Measurements from ENCODE around the gene CCDC112.
"Not testable (repeated sequence)": the region's sequence is repeated elsewhere in the genome, so short reads cannot be mapped to it uniquely, and the experiment has no call there.

Gene CCDC112

DNA sequence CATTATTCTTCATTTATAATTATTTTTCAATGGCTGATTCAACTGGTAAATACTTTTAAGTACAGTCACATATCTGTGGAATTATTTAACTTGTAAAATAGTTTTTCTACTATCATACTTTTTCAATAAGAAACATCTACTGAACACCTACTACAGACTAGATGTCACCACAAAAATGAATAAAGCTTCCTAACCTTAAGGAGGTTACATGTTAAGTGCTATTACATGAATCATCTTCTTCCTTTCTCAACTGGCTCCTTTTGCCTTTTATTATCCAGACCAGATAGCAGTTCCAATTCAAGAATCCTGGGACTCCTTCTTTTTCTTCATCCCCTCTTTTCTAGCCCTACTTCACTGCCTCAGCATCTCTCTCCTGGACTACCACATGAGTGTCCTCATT lies 38.5 kb downstream of the CCDC112 start:
- no peak overlapping the region for H3K9ac ChIP-seq (ENCODE audit: low read length)
- H3K27ac ChIP-seq (ENCODE audit: low read length) = no peak overlapping the region
- H3K4me1 ChIP-seq (ENCODE audit: control insufficient read depth, low read depth, low read length) = peaks cover 6% of the 10 kb centered on the region
- H3K27me3 ChIP-seq (ENCODE audit: control insufficient read depth, insufficient read depth, low read length) = no peaks in the 10 kb centered on the region
- H3K4me3 ChIP-seq (ENCODE audit: low read length) = no peak overlapping the region
- H3K36me3 ChIP-seq (ENCODE audit: control insufficient read depth, low read depth, low read length) = no peaks in the 10 kb centered on the region
- no peaks in the 10 kb centered on the region for H3K9me3 ChIP-seq (ENCODE audit: control insufficient read depth, low read depth, low read length)

DNA sequence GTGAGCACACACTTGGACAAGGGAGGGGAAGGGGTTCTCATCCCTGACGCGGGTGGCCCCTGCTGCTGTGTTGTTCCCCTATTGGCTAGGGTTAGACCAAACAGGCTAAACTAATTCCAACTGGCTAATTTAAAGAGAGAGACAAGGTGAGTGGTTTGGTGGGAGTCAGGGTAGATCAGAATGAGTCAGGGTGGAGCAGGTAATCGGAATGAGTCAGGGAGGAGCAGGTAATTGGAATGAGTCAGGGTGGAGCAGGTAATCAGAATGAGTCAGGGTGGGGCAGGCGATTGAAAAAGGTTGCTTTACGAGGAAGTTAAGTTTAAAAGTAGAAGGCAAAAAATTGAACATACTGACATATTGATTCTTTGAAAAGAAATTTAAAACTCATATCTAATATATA lies 47.1 kb downstream of the CCDC112 start:
- not testable (repeated sequence) for H3K27ac ChIP-seq (ENCODE audit: low read length); H3K9ac ChIP-seq (ENCODE audit: low read length); H3K4me3 ChIP-seq (ENCODE audit: low read length); H3K9me3 ChIP-seq (ENCODE audit: control insufficient read depth, low read depth, low read length); H3K36me3 ChIP-seq (ENCODE audit: control insufficient read depth, low read depth, low read length); H3K4me1 ChIP-seq (ENCODE audit: control insufficient read depth, low read depth, low read length); H3K27me3 ChIP-seq (ENCODE audit: control insufficient read depth, insufficient read depth, low read length)

DNA sequence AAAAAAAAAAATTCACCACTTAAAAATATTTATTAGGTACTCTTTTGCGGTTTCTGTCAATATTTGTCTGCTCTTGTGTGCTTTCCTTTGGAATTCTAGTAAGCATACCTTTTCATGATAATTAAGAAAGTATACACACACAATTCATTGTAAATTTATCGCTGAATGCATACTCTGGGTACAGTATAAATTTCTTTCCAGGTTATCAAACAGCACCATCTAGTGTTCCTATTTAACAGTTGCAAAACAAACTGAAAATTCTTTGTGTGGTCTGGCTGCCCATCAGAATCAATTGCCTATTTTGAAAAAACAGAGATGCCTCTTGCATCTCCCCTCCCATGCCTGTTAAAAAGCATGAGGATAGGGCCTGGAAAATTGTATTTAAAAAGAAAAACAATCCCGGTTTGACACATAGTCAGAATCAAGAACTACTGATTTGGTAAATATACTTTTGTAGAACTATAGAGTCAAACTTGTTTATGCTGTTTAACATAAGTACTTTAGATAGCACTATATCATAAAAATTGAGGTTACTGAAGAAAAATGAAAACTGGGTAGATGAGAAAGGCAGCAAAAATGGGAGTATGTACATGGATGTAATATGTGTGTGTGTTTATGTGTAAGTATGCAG lies 50.0 kb downstream of the CCDC112 start:
- no peak overlapping the region for H3K27ac ChIP-seq (ENCODE audit: low read length)
- peaks cover 4% of the 10 kb centered on the region for H3K36me3 ChIP-seq (ENCODE audit: control insufficient read depth, low read depth, low read length)
- H3K4me3 ChIP-seq (ENCODE audit: low read length) = no peak overlapping the region
- H3K27me3 ChIP-seq (ENCODE audit: control insufficient read depth, insufficient read depth, low read length) = no peaks in the 10 kb centered on the region
- no peak overlapping the region for H3K9ac ChIP-seq (ENCODE audit: low read length)
- no peaks in the 10 kb centered on the region for H3K4me1 ChIP-seq (ENCODE audit: control insufficient read depth, low read depth, low read length)
- H3K9me3 ChIP-seq (ENCODE audit: control insufficient read depth, low read depth, low read length) = no peaks in the 10 kb centered on the region

DNA sequence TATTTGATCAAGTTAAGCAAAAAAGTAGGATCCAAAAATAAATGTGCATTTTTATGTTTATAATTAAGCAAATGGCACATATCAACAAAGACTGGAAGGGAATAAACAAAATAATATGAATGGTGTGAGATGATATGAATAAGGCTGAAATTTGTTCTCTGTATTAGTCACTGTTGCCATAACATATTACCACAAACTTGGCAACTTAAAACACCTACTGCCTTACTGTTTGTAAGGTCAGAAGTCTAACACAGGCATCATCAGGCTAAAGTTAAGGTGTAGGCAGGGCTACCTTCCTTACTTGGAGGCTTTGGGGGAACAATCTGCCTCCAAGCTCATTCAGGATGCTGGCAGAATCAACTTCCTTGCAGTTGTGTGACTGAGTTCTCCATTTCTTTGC lies 53.0 kb downstream of the CCDC112 start:
- Histone ChIP-seq H3K27ac (ENCODE audit: low read length) (no peak overlapping the region), H3K9ac (ENCODE audit: low read length) (no peak overlapping the region), H3K4me1 (ENCODE audit: control insufficient read depth, low read depth, low read length) (no peaks in the 10 kb centered on the region), H3K4me3 (ENCODE audit: low read length) (no peak overlapping the region), H3K27me3 (ENCODE audit: control insufficient read depth, insufficient read depth, low read length) (no peaks in the 10 kb centered on the region), H3K9me3 (ENCODE audit: control insufficient read depth, low read depth, low read length) (no peaks in the 10 kb centered on the region), H3K36me3 (ENCODE audit: control insufficient read depth, low read depth, low read length) (peaks cover 20% of the 10 kb centered on the region)

DNA sequence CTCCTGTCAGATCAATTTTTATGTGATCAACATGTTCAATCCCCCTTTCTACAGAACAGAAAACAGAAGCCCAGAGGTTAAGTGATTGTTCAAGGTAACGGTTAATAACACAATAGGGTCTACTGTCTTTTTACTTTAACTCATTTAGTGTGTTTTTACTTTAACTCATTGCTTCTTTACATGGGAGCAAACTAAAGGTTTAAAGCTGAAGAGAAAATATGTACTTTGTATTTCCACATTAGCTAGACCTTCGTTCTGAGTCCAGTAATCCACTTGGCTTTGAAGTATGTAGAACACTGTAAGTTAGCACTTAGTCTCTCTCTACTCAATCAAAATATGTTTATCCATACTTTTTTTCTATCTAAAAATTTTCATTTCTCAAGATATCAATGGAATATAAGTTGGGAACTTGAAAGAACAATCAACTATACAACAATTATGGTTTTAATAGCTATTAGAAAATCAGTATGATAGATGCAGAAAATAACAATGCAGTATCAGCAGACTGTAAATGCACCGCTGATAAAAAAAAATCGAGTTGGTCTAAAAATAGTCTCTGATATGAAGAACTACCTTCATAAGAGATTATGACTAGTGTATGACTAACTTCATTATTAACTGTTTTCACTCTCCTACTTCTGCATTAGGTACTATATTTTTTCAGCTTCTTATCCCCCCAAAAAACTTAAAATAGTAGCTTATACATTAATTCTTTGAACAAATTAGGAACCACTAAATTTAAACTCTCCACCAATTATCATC lies 54.4 kb downstream of the CCDC112 start:
- Histone ChIP-seq H3K4me3 (ENCODE audit: low read length) (no peak overlapping the region), H3K9ac (ENCODE audit: low read length) (no peak overlapping the region), H3K4me1 (ENCODE audit: control insufficient read depth, low read depth, low read length) (no peaks in the 10 kb centered on the region), H3K36me3 (ENCODE audit: control insufficient read depth, low read depth, low read length) (peaks cover 20% of the 10 kb centered on the region), H3K27me3 (ENCODE audit: control insufficient read depth, insufficient read depth, low read length) (no peaks in the 10 kb centered on the region), H3K27ac (ENCODE audit: low read length) (no peak overlapping the region), H3K9me3 (ENCODE audit: control insufficient read depth, low read depth, low read length) (no peaks in the 10 kb centered on the region)

DNA sequence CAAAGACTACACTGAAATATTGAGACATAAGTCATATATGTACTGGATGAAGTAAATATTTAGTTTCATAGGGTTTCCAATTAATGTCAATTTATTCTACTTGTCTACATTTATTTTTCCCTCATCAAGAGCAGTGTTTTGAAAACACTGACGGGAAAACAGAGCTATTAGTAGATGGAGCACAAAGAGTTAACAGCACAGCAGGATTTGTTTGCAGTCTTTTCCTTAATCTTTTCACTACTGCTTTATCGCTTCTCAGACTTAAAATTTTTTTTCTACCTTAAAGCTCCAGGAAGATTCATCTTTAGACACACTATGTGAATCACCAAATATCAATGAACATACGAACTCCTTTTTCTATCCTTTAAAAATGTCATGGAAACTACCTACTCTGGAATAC lies 59.4 kb downstream of the CCDC112 start:
- no peak overlapping the region for H3K9ac ChIP-seq (ENCODE audit: low read length)
- H3K36me3 ChIP-seq (ENCODE audit: control insufficient read depth, low read depth, low read length) = peaks cover 27% of the 10 kb centered on the region
- no peak overlapping the region for H3K4me3 ChIP-seq (ENCODE audit: low read length)
- H3K27me3 ChIP-seq (ENCODE audit: control insufficient read depth, insufficient read depth, low read length) = no peaks in the 10 kb centered on the region
- no peaks in the 10 kb centered on the region for H3K9me3 ChIP-seq (ENCODE audit: control insufficient read depth, low read depth, low read length)
- H3K4me1 ChIP-seq (ENCODE audit: control insufficient read depth, low read depth, low read length) = no peaks in the 10 kb centered on the region
- H3K27ac ChIP-seq (ENCODE audit: low read length) = no peak overlapping the region

DNA sequence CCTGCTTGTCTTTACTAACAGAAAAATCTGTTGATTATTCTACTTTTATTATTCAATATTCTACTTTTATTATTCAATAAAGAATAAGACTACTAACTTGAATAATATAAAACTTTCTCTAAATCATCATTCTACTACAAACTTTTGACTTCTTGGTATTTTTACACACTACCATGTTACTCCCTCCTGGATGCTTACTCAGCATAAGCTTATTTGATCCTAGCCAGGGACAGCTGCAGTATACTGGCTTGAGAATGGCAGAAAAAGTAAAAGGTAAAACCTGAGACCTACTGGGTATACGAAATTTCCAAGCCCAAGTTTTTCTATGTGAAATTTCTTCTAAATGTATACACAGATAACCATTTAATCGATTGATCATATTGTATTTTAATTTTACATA lies 59.9 kb downstream of the CCDC112 start:
- no peak overlapping the region for H3K27ac ChIP-seq (ENCODE audit: low read length)
- H3K4me1 ChIP-seq (ENCODE audit: control insufficient read depth, low read depth, low read length) = no peaks in the 10 kb centered on the region
- H3K9ac ChIP-seq (ENCODE audit: low read length) = no peak overlapping the region
- H3K27me3 ChIP-seq (ENCODE audit: control insufficient read depth, insufficient read depth, low read length) = no peaks in the 10 kb centered on the region
- no peaks in the 10 kb centered on the region for H3K9me3 ChIP-seq (ENCODE audit: control insufficient read depth, low read depth, low read length)
- H3K4me3 ChIP-seq (ENCODE audit: low read length) = no peak overlapping the region
- peaks cover 29% of the 10 kb centered on the region for H3K36me3 ChIP-seq (ENCODE audit: control insufficient read depth, low read depth, low read length)

DNA sequence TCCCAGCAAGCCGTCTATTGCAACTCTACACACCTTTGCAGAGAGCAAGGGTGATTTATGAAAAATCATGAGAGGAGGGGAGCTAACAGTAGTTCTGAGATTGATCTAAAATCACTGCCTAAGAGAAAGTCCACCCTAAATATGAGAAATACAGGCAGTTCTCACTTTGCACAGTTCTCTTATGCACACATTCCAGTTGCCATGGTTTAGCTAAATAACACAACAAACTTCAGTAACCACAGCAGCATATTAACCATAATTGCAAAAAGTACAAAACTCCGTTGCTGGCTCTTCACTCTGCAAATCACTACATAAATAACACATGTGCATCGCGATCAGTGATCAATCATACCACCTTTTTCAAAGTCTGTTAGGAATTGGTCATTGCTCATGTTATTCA lies 64.9 kb downstream of the CCDC112 start:
- peaks cover 42% of the 10 kb centered on the region for H3K36me3 ChIP-seq (ENCODE audit: control insufficient read depth, low read depth, low read length)
- H3K9ac ChIP-seq (ENCODE audit: low read length) = no peak overlapping the region
- H3K4me1 ChIP-seq (ENCODE audit: control insufficient read depth, low read depth, low read length) = no peaks in the 10 kb centered on the region
- H3K27ac ChIP-seq (ENCODE audit: low read length) = no peak overlapping the region
- H3K9me3 ChIP-seq (ENCODE audit: control insufficient read depth, low read depth, low read length) = no peaks in the 10 kb centered on the region
- no peak overlapping the region for H3K4me3 ChIP-seq (ENCODE audit: low read length)
- no peaks in the 10 kb centered on the region for H3K27me3 ChIP-seq (ENCODE audit: control insufficient read depth, insufficient read depth, low read length)

DNA sequence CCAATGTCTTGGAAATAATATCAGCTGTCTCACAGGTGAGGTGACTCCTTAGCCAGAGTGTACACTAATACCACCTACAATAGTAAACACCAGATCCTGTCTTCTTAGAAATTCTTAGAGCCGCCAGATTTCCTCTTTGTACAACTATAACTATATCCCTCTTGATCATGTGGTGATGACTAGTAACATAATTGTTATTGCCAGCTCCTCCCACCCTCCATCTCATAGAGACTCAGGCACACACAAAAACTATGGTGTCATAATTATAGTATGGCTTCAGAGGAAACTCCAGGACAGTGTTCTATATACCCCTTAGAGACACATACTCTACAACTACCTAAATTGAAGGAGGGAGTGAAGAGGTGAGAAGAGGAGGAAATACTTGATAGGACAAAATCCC lies 66.8 kb downstream of the CCDC112 start:
- Histone ChIP-seq H3K27me3 (ENCODE audit: control insufficient read depth, insufficient read depth, low read length) (no peaks in the 10 kb centered on the region), H3K9ac (ENCODE audit: low read length) (no peak overlapping the region), H3K4me3 (ENCODE audit: low read length) (no peak overlapping the region), H3K36me3 (ENCODE audit: control insufficient read depth, low read depth, low read length) (peaks cover 41% of the 10 kb centered on the region), H3K4me1 (ENCODE audit: control insufficient read depth, low read depth, low read length) (no peaks in the 10 kb centered on the region), H3K27ac (ENCODE audit: low read length) (no peak overlapping the region), H3K9me3 (ENCODE audit: control insufficient read depth, low read depth, low read length) (no peaks in the 10 kb centered on the region)

DNA sequence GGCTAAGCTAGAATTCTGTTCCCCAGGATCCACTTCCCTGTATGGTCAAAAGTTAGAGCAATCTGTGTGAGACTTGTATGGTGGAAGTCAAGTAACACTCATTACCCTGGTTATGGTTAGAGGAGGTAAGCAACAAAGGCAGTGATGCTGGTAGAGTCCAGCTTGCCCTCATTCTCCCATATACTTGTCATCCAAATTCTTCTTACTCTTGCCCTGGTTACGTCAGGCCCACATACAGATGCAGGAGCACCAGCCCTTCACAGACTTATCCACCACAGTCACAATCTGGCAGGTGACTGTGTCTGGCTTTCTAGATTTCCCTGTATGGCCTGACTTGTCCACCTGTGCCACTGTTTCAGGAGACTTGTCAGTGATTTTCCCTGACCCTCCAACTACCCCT lies 69.2 kb downstream of the CCDC112 start:
- H3K27ac ChIP-seq (ENCODE audit: low read length) = no peak overlapping the region
- H3K9ac ChIP-seq (ENCODE audit: low read length) = no peak overlapping the region
- no peaks in the 10 kb centered on the region for H3K27me3 ChIP-seq (ENCODE audit: control insufficient read depth, insufficient read depth, low read length)
- H3K4me1 ChIP-seq (ENCODE audit: control insufficient read depth, low read depth, low read length) = no peaks in the 10 kb centered on the region
- H3K4me3 ChIP-seq (ENCODE audit: low read length) = no peak overlapping the region
- H3K36me3 ChIP-seq (ENCODE audit: control insufficient read depth, low read depth, low read length) = peaks cover 45% of the 10 kb centered on the region
- no peaks in the 10 kb centered on the region for H3K9me3 ChIP-seq (ENCODE audit: control insufficient read depth, low read depth, low read length)

Data from iPS-18a (cell line).